Glomerular visceral epithelial cell (primary cell): ENCODE measurements around the gene CYTH4.
A peak's percentile ranks its signal among the peaks of the same experiment; 100 is the strongest.
"Not testable (repeated sequence)": the region's sequence is repeated elsewhere in the genome, so short reads cannot be mapped to it uniquely, and the experiment has no call there.

ENCODE experiments used
- DNase-seq: peaks from one replicate; pipeline ENCODE4 v3.0.0-alpha.2; 2016; ENCODE audit errors: extremely low spot score

Gene CYTH4

GRCh38 chr22:37248251-37248650 lies 34.1 kb upstream of the CYTH4 start:
- DNase-seq, result no peak

DNA sequence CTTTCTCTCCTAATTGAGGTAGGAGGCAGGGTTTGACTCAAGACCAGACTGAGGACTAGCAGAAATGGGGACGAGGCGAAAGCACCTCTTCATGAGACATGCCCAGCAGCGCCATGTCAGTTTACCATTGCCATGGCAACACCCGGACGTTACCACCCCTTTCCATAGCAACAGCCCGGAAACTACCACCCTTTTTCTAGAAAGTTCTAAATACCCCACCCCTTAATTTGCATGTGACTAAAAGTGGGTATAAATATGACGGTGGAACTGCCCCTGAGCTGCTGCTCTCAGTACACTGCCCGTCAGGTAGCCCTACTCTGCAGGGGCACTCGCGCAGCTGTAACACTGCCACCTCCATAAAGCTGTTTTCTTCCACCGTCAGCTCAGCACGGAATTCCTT lies 32.3 kb upstream of the CYTH4 start:
- DNase-seq, result no peak

DNA sequence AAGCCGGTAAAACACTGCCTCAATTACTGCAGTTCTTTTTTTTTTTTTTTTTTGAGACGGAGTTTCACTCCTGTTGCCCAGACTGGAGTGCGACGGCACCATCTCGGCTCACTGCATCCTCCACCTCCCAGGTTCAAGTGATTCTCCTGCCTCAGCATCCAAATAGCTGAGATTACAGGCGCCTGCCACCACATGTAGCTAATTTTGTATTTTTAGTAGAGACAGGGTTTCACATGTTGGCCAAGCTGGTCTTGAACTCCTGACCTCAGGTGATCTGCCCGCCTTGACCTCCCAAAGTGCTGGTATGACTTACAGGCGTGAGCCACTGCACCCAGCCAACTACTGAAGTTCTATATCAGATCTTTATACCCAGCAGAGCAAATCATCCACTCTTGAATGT lies 30.5 kb upstream of the CYTH4 start:
- DNase-seq, result not testable (repeated sequence)

DNA sequence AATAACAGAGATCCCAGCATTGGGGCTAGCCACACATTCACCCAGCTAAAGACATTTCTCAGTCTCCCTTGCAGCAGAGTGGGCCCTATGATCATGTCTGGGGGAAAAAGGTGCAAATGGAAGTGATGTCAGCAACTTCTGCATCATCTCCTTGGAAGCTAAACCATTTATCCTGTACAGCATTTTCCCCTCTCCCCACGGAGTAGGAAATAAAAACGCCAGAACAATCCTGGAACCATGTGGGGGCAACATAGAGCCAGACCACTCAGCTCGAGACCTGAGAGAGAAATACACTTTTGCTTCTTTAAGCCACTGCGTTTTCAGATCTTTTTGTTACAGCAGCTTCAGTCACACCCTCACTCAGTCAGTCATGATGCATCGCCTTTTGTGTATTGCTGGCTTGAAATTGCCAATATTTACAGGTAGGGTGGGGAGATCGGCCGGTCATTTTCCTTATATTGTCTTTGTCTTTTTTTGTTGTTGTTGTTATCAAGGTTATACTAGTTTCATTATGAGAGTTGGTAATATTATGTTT lies 29.1 kb upstream of the CYTH4 start:
- DNase-seq, result no peak

DNA sequence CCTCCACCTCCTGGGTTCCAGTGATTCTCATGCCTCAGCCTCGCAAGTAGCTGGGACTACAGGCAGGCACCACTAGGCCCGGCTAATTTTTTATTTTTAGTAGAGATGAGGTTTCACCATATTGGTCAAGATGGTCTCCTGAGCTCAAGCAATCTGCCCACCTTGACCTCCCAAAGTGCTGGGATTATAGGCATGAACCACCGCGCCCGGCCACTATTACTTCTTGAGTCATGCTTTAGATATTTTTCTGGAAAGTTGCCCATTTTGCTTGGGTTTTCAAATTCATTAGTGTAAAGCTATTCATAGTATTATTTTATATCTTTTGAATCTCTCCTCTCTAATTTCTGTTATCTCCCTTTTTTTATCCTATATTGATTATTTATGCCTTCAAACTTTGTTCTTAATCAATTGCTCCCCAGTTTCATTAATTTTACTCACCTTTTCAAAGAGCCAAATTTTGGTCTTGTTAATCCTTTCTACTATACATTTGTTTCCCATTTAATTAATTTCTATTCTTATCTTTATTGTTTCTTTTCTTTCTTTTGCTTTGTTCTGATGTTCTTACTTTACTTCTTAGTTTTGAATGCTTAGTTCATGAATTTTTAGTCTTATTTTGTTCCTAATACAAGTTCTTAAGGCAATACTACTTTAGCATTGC lies 28.0 kb upstream of the CYTH4 start:
- DNase-seq, result peak; percentile 82

DNA sequence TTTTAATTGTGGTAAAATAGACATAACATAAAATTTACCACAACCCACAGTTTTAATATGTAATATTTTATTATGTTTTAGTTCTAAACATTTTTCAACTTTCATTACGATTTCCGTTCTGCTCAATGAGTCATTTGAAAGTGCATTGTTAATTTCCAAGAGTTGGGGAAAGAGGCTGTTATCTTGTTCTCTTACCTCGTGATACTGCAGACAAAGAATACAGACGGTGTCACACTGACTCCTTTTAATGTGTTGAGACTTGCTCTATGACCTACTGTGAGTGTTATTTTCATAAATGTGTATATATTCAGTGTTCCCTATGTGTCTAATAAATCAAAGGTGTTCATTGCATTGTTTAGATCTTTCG lies 27.5 kb upstream of the CYTH4 start:
- DNase-seq, result peak; percentile 21

- DNase-seq, result no peak
These were observed 26.7 kb upstream of the CYTH4 start for GRCh38 chr22:37255558-37256006.

DNA sequence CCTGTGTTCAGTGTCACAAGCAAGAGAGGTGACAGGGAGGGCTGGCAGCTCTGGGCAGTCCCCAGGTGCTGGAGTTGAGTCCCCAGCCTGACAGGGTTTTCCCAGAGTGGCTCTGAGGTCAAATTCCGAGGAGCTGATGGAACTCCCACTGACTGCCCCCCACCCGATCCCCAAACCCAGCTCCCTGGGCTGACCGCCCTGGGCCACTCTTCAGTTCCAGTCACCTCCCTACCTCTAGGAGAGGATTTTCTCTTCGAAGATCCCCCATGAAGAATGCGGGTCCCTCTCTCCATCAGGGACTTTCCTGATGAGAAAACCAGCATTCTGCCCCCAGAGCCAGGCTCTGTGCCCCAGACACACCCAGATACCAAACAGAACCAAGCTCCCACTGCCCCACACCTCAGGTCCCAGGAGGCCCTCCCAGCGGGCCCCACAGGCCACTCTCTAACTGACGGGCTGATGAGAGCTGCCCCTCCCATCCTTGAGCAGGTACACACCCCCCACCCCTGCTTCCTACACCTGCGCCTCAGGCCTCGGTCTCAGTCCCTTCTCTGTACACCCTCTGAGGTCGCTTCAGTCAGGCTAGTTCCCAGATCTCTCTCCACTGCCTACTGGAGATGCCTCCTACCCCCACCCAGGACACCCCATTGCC lies 26.1 kb upstream of the CYTH4 start:
- no peak for DNase-seq

DNA sequence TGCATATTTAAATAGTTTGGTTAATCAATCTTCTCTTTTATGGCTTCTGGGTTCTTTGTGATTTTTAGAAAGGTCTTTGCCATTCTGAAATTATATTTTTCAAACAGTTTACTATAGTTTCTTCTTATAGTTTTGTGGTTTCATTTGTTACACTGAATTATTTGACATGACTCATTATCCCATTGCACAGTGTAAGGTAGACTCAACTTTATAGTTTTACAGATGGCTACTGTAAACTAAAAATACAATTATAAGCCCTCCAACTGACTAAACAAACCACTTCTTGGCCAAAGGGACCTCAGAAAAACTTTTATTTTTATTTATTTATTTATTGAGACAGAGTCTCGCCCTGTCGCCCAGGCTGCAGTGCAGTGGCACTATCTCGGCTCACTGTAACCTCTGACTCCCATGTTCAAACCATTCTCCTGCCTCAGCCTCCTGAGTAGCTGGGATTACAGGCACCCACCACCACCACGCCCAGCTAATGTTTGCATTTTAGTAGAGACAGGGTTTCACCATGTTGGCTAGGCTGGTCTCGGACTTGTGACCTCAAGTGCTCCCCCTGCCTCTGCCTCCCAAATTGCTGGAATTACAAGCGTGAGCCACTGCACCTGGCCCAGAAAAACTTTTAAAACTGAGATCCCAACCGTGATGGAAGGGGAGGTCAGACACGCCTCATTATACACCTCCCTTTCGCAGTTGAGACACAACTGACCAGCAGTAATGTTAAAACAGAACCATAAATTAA lies 24.1 kb upstream of the CYTH4 start:
- DNase-seq, result no peak

GRCh38 chr22:37258753-37259401 lies 23.4 kb upstream of the CYTH4 start:
- no peak for DNase-seq

- DNase-seq, result peak; percentile 22
These were observed 22.7 kb upstream of the CYTH4 start for GRCh38 chr22:37259540-37260029.

- no peak for DNase-seq
These were observed 22.0 kb upstream of the CYTH4 start for GRCh38 chr22:37260155-37260795.

DNA sequence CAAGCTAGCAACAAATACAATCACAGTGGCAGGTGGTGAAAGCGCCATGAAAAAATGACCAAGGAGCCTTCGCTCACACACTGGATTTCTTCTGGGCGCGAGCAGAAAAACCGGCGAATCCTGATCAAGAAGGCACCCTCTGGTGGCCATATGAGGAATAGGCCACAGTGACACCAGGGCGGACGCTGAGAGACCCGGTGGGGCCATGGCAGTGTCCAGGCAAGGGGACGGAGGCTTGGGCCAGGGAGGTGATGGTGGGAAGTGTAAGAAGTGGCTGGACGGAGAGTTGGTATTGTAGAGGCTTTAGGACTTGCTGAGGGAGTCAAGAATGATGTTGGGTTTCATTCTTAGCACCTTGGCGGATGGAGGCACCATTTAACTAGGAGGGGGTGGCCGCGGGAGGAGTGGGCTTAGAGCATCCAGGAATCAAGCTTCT lies 21.4 kb upstream of the CYTH4 start:
- DNase-seq, result peak; percentile 52

DNA sequence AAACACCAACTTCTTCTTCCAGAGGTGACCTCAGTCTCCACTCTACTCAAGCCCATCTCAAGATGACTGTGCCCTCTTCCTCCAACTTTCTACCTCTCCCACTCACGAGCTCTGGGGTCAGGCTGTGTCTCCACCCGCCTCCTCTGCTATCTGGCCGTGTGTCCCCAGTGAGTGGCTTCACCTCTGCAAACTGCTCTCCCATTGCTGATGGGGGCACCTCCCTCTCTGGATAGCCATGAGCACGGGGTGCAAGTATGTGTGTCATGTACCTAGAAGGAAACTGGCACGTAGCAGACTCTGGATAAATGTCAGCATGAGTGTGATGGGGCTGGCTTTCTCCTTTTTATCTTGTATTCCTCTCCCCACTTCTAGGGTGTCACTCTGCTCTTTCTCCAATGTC lies 20.0 kb upstream of the CYTH4 start:
- DNase-seq, result no peak

GRCh38 chr22:37263966-37264887 lies 18.1 kb upstream of the CYTH4 start:
- no peak for DNase-seq

DNA sequence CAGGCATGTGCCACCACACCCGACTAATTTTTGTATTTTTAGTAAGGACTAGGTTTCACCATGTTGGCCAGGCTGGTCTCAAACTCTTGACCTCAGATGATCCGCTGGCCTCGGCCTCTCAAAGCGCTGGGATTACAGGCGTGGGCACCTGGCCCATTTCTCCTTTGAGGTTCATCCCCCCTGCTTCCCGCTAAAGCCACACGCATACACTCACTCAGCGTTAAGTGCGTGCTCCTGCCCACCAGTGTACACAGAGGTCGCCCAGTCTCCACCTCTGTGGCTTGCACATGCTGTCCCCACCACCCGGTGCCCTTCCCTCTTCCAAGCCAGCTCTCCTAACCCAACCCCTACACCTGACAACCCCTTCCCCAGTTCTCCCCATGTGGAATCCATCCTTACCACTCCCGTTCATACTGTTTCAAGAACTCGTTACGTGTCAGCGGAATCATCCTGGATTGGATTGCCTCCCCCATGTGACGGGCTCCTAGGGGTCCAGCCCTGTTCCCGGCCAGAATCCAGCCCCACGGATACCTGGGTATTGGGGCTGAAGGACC lies 15.7 kb upstream of the CYTH4 start:
- no peak for DNase-seq

DNA sequence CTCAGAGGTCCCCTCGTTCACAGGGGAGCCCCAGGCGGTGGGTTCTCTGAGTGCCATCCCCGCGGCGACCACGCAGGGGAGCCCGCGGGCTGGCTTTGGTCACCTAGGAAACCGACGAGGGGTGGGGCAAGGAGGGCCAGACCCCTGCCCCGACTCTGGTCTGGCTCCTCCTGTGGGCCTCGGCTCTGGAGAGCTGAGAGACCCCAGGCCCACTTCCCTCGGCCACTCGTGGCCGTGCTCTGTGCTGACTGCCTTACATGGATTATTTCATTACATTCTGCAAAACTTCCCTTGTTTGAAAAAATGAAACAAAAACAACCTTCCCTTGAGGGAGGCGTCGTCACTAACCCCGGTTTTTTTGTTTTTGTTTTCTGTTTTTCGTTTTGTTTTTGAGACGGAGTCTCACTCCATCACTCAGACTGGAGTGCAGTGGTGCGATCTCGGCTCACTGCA lies 15.1 kb upstream of the CYTH4 start:
- no peak for DNase-seq

GRCh38 chr22:37267661-37268413 lies 14.5 kb upstream of the CYTH4 start:
- no peak for DNase-seq
